ENCODE results near the gene SLC25A33.
"Not testable (repeated sequence)": the region's sequence is repeated elsewhere in the genome, so short reads cannot be mapped to it uniquely, and the experiment has no call there.

The SLC25A33 gene, protein sequence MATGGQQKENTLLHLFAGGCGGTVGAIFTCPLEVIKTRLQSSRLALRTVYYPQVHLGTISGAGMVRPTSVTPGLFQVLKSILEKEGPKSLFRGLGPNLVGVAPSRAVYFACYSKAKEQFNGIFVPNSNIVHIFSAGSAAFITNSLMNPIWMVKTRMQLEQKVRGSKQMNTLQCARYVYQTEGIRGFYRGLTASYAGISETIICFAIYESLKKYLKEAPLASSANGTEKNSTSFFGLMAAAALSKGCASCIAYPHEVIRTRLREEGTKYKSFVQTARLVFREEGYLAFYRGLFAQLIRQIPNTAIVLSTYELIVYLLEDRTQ

DNA sequence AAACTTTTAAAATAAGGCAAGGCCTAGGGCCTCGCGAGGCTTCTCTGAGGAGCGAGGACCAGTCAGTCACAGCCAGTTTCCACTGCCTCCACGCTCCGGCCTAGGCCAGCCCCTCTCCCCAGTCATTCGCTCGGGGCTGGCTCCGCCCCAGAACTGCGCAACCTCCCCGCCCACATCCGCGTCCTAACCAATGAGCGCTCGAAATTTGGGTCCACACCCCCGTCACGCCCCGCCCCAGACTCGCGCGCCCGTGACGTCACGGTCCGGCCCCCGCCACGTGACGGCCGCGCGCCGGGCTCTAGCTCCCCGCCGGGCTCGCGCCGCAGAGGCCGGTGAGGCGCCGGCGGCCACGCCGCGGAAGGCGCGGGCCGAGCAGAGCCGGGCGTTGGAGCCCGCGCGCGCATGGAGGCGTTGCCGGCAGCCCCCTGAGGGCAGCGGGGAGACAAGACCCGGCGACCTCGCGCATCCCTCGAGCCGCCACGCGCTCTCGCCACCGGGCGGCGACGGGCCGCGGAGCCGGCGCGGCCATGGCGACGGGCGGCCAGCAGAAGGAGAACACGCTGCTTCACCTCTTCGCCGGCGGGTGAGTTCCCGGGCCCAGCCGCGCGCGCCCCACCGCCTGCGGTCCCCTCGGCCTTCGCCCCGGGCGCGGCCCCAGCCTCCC lies at the start of gene SLC25A33:
SLC25A33 (plus strand) TSS at position 301 of the 664 bp plus-strand sequence; CDS start at position 528, 227 bp downstream.
- peak; percentile 97 for DNase-seq (ENCODE audit: low read depth)

DNA sequence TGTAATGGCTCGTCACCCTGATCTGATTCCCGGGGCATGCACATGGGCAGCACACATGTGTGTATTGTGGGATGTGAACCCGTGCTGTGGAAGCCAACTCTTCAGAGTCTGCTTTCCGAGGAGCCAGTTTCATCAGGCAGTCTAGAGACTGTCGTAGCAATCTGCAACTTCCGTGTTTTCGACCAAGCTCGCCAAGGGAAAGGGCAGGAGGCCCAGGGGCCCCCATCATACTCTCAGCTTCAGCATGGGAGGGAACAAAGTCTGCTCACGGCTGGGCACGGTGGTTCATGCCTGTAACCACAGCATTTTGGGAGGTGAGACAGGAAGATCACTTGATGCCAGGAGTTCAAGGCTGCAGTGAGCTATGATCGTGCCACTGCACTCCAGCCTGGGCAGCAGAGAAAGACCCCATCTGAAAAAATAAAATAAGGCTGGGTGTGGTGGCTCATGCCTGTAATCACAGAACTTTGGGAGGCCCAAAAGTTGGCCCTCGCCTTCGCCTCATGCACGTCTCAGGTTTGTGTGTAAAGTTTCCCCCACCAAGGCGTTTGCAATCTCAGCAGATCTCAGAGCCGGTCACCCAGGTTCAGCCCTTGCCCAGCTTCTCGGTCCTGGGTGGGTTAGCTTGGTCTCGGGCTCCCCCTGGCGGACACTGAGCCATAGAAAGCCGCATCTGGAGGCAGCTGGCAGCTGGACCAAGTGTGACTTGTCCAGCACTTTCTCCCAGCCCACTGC lies 48.5 kb upstream of the SLC25A33 start:
- DNase-seq (ENCODE audit: low read depth), result peak; percentile 81

DNA sequence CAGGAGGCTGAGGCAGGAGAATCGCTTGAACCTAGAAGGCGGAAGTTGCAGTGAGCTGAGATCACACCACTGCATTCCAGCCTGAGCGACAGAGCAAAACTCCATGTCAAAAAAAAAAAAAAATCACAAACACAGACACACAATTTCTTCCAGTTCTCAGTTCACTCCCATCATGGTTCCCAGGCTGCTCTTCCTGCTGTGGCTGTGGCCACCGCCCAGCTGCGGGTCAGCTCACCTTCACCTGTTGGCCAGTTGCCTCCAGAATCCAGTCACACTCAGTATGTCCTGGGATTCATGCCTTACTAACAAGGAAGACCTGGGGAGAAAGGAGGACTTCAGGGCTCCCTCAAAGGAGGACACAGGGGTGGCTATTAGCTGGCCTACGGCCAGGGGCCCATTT lies 45.9 kb upstream of the SLC25A33 start:
- no peak for DNase-seq (ENCODE audit: low read depth)

DNA sequence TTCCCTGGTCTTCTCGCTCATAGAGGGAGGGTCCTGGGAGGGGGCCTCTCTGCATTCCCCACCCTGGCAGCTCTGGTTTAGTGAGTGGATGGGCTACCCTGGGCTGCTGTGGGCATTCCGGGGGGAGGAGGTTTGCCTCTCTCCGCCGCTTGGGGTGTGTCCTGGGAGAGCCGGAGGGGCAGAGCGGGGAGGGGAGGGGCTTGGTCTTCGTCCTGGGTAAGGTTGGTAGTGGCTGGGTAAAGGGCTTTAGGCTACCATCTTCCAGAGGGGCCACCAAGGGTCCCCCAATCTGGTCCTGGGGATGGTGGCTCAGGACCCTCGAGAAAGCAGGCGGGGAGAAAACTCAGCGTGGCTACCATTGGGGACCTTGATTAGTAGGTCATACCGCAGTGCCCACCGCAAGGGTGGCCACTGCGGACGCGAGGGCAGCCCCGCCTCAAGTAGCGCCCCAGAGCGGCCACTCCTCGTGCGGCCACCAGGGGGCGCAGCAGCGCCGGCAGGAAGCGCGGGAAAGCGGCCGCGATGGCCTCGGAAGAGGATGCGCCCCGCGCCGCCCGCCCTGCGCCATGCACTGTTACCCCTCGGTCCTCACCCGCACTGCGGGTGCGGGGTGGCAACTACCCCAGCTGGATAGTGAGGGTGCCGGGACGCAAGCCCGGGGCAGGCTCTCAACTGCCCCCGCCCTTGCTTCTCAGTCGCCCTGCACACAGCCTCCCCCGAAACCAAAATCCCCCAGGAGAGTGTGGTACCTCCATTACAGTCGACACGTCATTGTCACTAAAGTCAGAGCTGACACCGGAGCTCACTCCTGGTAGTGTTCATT lies 44.1 kb upstream of the SLC25A33 start:
- peak; percentile 24 for DNase-seq (ENCODE audit: low read depth)

DNA sequence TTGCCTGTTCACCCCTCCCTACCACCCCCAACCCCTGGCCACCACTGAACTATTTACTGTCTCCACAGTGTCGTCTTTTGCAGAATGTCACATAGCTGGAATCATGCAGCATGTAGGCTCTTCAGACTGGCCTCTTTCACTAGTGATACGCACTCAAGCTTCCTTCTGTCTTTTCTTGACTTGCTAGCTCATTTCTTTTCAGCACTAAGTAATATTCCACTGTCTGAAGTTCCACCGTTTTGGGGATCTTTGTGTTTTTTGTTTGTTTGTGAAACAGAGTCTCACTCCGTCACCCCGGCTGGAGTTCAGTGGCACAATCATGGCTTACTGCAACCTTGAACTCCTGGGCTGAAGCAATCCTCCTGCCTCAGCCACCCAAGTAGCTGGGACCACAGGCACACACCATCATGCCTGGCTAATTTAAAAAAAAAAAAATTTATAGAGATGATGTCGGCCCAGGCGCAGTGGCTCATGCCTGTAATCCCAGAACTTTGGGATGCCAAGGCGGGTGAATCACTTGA lies 43.4 kb upstream of the SLC25A33 start:
- no peak for DNase-seq (ENCODE audit: low read depth)

DNA sequence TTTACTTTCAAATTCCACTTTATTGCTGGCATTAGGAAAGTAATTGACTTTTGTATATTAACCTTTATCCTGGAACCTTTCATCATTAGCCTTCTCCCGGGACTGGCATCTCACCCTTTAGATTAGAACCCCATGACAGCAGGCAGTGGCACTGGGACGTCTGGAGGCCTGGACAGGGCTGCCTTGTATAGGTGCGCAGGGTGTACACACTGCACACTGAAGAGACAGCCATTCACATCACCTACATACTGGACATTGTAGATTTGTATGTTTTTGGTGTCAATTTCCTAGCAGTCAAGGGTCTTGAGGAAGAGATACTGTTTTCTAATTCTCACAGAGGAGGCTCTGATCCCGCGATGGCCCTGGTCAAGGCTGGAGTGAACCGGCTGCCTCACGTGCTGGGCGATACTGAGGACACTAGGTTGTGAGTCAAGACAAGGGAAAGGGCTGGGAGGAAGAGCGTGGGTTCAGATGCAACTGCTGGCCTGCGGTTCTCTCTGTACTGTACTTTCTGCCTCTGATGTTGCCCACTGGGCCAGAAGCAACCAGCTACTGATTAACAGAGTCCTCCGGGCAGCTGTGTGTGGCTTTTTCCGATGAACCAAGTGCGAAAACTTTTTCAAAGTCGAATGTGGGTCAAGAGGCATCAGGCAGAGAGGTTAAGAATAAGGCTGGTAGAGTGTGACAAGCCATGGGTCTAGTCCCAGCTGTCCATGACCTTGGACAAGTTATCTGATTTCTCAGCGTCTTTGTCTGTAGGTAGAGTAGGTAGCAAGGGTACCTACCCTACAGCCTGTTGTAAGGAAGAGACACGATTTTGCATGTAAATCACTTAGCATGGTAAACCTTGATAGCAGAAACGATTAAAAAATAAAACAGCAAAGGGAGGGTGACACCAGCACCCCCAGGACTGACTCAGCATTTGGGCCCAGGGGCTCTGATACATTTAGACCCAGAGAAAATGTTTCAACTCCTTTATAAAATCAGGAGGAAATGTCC lies 38.2 kb upstream of the SLC25A33 start:
- DNase-seq (ENCODE audit: low read depth), result no peak

DNA sequence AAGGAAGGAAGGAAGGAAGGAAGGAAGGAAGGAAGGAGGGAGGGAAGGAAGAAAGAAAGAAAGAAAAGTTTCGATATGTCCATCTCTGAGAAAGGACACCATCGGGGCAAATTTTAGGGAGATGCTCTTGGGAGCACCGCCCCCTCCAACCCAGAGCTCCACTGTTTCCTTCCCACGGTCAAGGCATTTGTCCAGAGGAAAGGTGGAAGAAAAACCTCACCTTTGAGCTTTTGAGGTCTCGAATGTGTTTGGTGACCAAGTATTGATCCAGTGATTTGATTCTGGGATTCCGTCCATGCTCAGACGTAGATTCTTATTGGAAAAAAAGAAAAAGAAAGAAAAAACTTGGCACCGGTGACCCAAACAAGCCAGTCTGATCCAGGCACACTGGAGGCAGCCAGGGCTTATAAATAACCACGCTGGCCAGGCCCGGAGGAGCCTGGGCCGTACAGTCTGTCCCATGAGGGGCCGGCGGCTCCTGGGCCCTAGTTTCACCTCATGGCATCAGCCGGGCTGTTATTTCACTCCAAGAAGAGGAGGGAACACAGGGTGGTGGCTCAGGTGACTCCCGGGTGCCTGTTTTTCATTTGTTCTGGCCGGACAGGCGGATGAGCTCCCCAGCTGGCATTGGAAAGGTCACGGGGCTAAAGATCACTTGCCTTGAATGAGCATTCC lies 36.1 kb upstream of the SLC25A33 start:
- DNase-seq (ENCODE audit: low read depth), result no peak

DNA sequence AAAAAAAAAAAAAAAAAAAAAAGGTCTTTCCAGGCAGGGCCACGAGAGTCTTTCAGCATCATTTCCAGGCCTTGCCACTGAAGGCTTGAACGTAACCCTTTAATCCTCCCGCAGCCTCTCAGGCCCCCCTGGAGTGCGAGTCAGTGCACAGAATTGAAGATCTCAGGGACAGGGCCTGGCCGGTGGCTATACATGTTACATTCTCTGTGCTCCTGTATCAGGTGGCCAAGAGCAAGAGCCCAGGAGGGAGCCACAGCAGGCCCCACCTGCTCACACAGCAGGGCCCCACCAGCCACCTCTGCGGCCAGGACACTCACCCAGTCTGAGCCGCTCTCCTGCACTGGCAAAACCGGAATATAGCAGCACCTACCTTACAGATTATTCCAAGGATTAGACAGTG lies 34.1 kb upstream of the SLC25A33 start:
- DNase-seq (ENCODE audit: low read depth), result no peak

DNA sequence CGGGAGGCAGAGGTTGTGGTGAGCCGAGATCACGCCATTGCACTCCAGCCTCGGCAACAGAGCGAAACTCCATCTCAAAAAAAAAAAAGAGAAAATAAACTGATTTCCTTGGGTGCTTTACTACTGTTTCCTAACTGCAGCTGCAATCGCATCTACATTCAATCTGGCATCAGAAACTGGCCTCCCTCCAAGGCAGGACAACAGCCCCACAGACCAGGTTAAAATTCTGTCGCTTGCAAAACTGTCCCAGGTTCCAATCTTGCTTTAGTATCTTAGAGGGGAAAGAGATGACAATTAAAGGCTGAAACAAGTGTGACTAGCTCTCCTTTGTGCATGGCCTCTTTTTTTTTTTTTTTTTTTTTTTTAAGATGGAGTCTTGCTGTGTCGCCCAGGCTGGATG lies 32.4 kb upstream of the SLC25A33 start:
- DNase-seq (ENCODE audit: low read depth), result no peak

DNA sequence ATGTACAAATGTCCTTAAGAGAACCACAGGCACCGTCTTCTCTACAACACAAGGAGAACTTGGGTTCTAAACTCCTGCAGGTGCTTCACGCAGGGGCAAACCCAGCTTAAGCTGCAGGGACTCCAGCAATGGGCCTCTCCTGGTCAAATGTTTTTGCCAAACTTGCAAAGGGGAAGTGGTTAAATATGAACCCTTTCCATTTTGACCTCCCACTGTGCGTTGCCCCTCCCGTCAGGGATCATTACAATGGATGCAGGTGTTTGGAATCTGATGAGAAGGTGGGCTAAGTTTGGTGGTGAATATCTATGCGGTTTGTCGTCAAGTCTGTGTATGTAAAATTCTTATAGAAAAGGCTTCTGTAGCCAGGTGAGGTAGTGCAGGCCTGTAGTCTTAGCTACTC lies 29.1 kb upstream of the SLC25A33 start:
- no peak for DNase-seq (ENCODE audit: low read depth)

DNA sequence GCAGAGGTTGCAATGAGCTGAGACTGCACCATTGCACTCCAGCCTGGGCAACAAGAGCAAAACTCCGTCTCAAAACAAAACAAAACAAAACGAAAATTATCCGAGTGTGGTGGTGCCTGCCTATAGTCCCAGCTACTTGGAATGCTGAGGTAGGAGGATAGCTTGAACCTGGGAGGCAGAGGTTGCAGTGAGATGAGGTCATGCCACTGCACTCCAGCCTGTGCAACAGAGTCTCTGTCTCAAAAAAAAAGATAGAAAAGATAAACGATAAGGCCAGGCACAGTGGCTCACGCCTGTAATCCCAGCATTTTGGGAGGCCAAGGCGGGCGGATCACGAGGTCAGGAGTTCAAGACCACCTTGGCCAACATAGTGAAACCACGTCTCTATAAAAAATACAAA lies 23.7 kb upstream of the SLC25A33 start:
- not testable (repeated sequence) for DNase-seq (ENCODE audit: low read depth)

DNA sequence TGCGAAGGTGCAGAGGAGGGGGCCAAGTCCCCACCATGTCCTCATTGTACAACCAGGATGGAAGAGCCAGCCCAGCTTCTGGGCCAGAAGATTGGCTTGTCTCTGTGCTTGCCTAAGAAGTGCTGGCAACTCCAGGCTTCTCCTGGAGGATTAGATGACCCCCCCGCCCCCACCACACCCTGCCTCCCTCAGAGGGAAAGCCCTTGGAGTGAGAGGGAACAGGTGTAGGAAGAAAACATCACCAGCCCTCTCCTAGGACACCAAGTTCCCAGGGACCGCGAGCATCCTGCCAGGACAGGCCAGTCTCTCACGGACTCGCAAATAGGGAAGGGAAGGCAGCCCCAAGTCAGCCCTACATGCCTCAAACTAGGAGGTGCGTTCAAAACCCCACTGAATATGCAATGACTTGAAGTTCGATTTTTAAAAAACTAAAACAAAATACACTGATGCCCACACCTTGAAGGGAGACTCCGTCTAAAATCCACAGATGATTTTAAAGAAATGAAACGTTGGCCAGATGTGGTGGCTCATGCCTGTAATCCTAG lies 20.7 kb upstream of the SLC25A33 start:
- DNase-seq (ENCODE audit: low read depth), result no peak

DNA sequence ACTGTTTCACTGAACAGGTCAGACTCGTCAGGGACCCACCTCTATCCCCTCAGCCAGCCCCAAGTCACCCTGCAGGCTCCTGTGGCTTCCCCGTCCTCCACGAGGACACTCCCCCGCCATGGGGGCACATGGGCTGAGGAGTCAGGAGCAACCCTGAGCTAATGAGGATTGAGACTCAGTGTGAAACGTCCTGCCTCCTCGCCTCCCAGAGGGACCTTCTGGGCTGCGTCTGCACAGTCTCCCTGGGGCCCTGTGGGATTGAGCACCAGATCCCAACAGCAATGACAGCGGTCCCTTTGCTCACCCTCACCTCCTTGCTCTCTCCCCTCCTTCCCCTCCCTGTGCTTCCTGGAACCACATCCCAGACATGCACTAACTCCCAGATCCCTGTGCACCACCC lies 18.9 kb upstream of the SLC25A33 start:
- DNase-seq (ENCODE audit: low read depth), result no peak

DNA sequence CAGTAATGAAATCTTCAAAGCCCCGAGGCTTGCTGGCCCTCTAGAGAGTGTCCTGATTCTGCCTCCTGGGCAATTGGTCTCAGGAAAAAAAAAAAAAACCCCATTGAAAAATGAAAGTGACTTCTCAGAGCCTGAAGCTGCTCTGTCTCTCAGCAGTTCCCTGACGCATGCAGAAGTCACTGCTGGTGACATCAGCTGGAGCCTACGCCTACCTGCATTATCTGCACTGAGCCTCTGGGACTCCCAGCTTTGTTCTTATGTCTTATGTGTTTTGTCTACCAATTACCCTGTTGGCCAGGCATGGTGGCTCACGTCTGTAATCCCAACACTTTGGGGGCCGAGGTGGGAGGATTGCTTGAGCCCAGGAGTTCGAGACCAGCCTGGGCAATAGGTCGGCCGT lies 10.1 kb upstream of the SLC25A33 start:
- no peak for DNase-seq (ENCODE audit: low read depth)

DNA sequence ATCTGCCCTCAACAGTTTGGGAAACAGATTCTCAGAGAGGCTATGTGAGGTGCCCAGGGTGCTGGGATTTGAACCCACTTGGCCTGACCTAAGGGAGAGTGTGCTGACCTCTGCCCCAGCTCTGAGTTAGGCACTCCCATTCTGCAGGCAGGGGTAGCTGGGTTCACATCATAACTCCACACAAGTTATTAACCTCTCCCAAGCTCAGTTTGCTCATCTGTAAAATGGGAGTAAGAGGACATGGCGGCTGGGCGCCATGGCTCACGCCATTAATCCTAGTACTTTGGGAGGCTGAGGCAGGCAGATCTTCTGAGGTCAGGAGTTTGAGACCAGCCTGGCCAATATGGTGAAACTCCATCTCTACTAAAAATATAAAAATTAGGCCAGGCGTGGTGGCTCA lies 8.9 kb upstream of the SLC25A33 start:
- DNase-seq (ENCODE audit: low read depth), result no peak

DNA sequence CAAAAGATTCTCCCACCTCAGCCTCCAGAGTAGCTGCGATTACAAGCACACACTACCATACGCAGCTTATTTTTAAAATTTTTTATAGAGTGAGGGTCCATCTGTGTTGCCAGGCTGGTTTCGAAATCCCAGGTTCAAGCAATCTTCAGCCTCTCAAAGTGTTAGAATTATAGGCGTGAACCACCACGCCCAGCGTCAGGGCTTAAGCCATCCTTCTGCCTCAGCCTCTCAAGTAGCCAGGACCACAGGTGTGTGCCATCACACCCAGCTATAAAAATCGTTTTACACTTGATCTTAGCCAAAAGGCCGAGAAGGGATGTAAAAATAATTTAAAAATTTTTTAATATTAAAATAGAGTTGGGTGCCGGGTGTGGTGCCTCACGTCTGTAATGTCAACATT lies 4.3 kb upstream of the SLC25A33 start:
- DNase-seq (ENCODE audit: low read depth), result no peak

DNA sequence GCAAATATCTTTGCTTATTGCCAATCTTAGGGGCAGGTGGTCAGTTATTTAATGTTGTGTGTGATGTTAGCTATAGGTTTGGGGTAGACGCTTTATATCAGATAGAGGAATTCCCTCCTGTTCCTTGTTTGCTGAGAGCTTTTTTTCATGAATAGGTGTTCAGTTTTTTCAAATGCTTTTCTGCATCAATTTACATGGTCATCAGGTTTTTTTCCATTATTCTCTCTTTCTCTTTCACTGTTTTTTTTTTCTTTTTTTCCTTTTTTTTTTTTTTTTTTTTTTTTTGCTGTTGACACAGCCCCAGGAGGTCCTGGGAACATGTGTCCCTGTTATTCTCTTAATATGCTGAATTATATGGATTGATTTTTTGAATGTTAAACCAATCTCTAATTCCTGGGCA lies 3.0 kb upstream of the SLC25A33 start:
- DNase-seq (ENCODE audit: low read depth), result no peak

DNA sequence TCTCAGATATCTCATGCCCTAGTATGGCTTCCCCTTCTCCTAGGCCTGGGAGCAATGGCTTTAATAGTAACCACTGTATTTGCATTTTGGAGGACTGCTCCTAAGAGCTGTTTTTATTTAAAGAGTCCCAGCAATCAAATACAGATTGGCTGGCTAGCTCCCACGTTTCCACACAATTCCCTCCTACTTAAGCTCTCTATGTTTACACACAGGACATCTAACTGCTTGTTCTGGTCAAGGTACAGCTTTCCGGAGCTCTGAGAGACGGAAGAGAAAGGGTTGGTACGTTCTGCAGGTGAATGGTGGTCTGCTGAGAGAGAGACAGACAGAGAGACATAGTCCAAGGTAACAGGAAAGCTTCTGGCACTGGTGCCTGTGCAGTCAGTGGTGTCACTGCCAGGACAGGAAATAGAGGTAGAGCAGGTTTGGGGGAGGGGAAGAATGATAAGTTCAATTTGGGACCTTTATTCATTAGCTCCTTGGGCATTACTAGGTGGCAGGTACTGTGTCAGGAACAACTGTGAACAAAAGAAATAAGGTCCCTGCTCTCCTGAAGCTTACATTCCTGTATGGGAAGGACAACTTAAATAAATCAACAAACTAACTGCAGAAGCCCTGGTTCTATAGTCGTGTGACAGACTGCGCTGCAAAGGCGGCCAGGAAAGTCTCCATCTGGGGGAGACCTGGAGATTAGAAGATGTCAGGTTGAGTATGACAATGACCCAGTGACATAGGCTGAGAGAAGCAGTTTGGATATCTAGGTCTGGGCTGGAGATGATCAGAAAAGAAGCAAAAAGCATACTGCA lies 1.2 kb upstream of the SLC25A33 start:
- no peak for DNase-seq (ENCODE audit: low read depth)

DNA sequence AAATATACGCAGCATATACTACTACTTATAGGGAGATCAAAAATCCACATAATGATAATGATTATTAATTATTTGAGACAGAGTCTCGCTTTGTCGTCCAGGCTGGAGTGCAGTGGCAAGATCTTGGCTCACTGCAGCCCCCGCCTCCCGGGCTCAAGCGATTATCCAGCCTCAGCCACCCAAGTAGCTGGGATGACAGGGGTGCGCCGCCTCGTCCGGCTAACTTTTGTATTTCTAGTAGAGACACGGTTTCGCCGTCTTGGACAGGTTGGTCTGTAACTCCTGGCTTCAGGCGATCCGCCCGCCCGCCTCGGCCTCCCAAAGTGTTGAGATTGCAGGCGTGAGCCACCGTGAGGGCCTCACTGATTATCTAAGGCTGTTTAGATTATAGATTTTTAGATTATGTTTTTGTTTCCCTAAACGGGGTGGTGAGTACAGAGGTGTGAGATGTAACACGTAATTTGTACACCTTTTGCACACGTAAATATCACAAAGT lies 548 bp upstream of the SLC25A33 start:
- no peak for DNase-seq (ENCODE audit: low read depth)
